Measurements from ENCODE around the gene CCDC106.

CCDC106 gene

GRCh38 chr19:55638864-55639359 is 9.1 kb upstream of the CCDC106 start (continued):
- no peak for TF ChIP-seq ZNF146 (tag by site-specific recombination; IDR thresholded peaks at IDR 0.05)
- 0 out of 2 replicates have a peak, but pooled peaks have one; percentile 22 for TF ChIP-seq ZNF248 (tag by site-specific recombination; IDR thresholded peaks at IDR 0.05)
- TF ChIP-seq ZNF121 (tag by site-specific recombination; IDR thresholded peaks at IDR 0.05) = peak; percentile 73; the same call in 1 of the 2 replicates
- no peak for TF ChIP-seq ZFP41 (tag by site-specific recombination; IDR thresholded peaks at IDR 0.05; ENCODE audit: borderline replicate concordance)
- peak; percentile 55; the same call in 1 of the 2 replicates for TF ChIP-seq KLF16 (tag by site-specific recombination; IDR thresholded peaks at IDR 0.05)
- no peak for TF ChIP-seq GLI4 (tag by site-specific recombination; IDR thresholded peaks at IDR 0.05)
- no peak; the same call in 1 of the 2 replicates for TF ChIP-seq ZXDB (tag by site-specific recombination; IDR thresholded peaks at IDR 0.05)
- TF ChIP-seq ZNF335 (tag by site-specific recombination; conservative IDR thresholded peaks at IDR 0.05) = peak; percentile 48
- TF ChIP-seq HOXA7 (CRISPR knock-in tag; IDR thresholded peaks at IDR 0.05; ENCODE audit: borderline replicate concordance) = no peak
- TF ChIP-seq ZBTB8A (tag by site-specific recombination; IDR thresholded peaks at IDR 0.05) = no peak
- no peak for TF ChIP-seq ZNF223 (tag by site-specific recombination; IDR thresholded peaks at IDR 0.05)
- TF ChIP-seq ZNF677 (tag by site-specific recombination; IDR thresholded peaks at IDR 0.05) = no peak
- TF ChIP-seq MEIS1 (CRISPR knock-in tag; IDR thresholded peaks at IDR 0.05; ENCODE audit: borderline replicate concordance) = no peak
- TF ChIP-seq PRDM6 (tag by site-specific recombination; IDR thresholded peaks at IDR 0.05) = no peak
- no peak for TF ChIP-seq REPIN1 (tag by site-specific recombination; IDR thresholded peaks at IDR 0.05; ENCODE audit: low read depth)
- no peak for TF ChIP-seq PBX3 (CRISPR knock-in tag; IDR thresholded peaks at IDR 0.05)
- TF ChIP-seq TSHZ1 (tag by site-specific recombination; IDR thresholded peaks at IDR 0.05; ENCODE audit: borderline replicate concordance) = no peak
- TF ChIP-seq ZFP3 (tag by site-specific recombination; IDR thresholded peaks at IDR 0.05; ENCODE audit: low read depth) = no peak
- no peak for TF ChIP-seq ZNF423 (tag by site-specific recombination; IDR thresholded peaks at IDR 0.05)
- no peak for TF ChIP-seq ZNF266 (tag by site-specific recombination; IDR thresholded peaks at IDR 0.05; ENCODE audit: low read depth)
- TF ChIP-seq ZBTB26 (tag by site-specific recombination; optimal IDR thresholded peaks at IDR 0.05) = no peak
- TF ChIP-seq CTCF (tag by site-specific recombination; IDR thresholded peaks at IDR 0.05) = peak; percentile 88
- TF ChIP-seq ZBTB21 (tag by site-specific recombination; IDR thresholded peaks at IDR 0.05) = no peak
- TF ChIP-seq ZNF571 (tag by site-specific recombination; IDR thresholded peaks at IDR 0.05) = no peak
- no peak for TF ChIP-seq ZNF426 (tag by site-specific recombination; IDR thresholded peaks at IDR 0.05)
- TF ChIP-seq ZBTB49 (tag by site-specific recombination; IDR thresholded peaks at IDR 0.05; ENCODE audit: low read depth) = no peak
- TF ChIP-seq HOXC10 (CRISPR knock-in tag; IDR thresholded peaks at IDR 0.05) = no peak
- no peak for TF ChIP-seq ZNF114 (tag by site-specific recombination; IDR thresholded peaks at IDR 0.05)
- no peak for TF ChIP-seq GLIS2 (tag by site-specific recombination; IDR thresholded peaks at IDR 0.05)
- TF ChIP-seq ZNF777 (tag by site-specific recombination; IDR thresholded peaks at IDR 0.05; ENCODE audit: borderline replicate concordance) = no peak
